WTC11 (cell line): ENCODE results near the gene NETO2. TPM values are rescaled to one million over a fixed set of nuclear protein-coding genes. Genes with fewer than 3 reads are reported as not detected.

Experiments used
- ATAC-seq: fragments of 200-7000 bp; cut with Tn5 transposase; 2 replicates; pipeline ENCODE4 v1.10.0; 2021; ENCODE audit warnings: mild to moderate bottlenecking, moderate library complexity
- CTCF ChIA-PET: fragments of 300-600 bp; sonication (Branson Sonifier 250); formaldehyde crosslinking; loops from one replicate; lab custom pipeline; 2021; ENCODE audit warnings: antibody characterized with exemption; lab: Charles Lee
- POLR2A ChIA-PET: fragments of 350-600 bp; sonication (Branson Sonifier 250); formaldehyde crosslinking; loops from one replicate; lab custom pipeline; 2021; ENCODE audit warnings: antibody characterized with exemption; lab: Charles Lee
- DNase-seq: peaks from one replicate; pipeline ENCODE4 v3.0.0; 2021; ENCODE audit warnings: low spot score
- H3K27ac Mint-ChIP-seq: 2 replicates; pipeline ENCODE4 v1.8.0; 2021; ENCODE audit warnings: mixed read lengths
- H3K27me3 Mint-ChIP-seq: 2 replicates; pipeline ENCODE4 v1.8.0; 2021; ENCODE audit warnings: low read depth, mild to moderate bottlenecking, moderate library complexity, mixed read lengths
- H3K36me3 Mint-ChIP-seq: 2 replicates; pipeline ENCODE4 v1.8.0; 2021; ENCODE audit warnings: mixed read lengths
- H3K4me1 Mint-ChIP-seq: 2 replicates; pipeline ENCODE4 v1.8.0; 2022; ENCODE audit warnings: mixed read lengths
- H3K4me3 Mint-ChIP-seq: 2 replicates; pipeline ENCODE4 v1.8.0; 2021; ENCODE audit warnings: mild to moderate bottlenecking, moderate library complexity, mixed read lengths
- H3K9me3 Mint-ChIP-seq: 2 replicates; pipeline ENCODE4 v1.8.0; 2021; ENCODE audit warnings: mixed read lengths
- AFF4 ChIP-seq: sonication (generic); formaldehyde crosslinking; IDR thresholded peaks from 2 replicates; pipeline ENCODE4 v1.8.1; 2023; ENCODE audit warnings: mild to moderate bottlenecking, missing genetic modification reagents, borderline replicate concordance
- ATF1 ChIP-seq: sonication (generic); formaldehyde crosslinking; IDR thresholded peaks from 2 replicates; pipeline ENCODE4 v1.8.1; 2023; ENCODE audit warnings: mild to moderate bottlenecking, moderate library complexity, missing genetic modification reagents
- ATF6 ChIP-seq: sonication (generic); formaldehyde crosslinking; IDR thresholded peaks from 2 replicates; pipeline ENCODE4 v1.8.1; 2023; ENCODE audit warnings: mild to moderate bottlenecking, missing genetic modification reagents
- E2F5 ChIP-seq: sonication (generic); formaldehyde crosslinking; IDR thresholded peaks from 2 replicates; pipeline ENCODE4 v1.8.1; 2022; ENCODE audit warnings: mild to moderate bottlenecking, moderate library complexity, missing genetic modification reagents
- GTF2I ChIP-seq: fragments of 250-450 bp; sonication (Bioruptor Pico); conservative IDR thresholded peaks from 2 replicates; pipeline ENCODE4 v1.4.0; 2021; ENCODE audit warnings: mild to moderate bottlenecking
- JUN ChIP-seq: sonication (generic); formaldehyde crosslinking; IDR thresholded peaks from 2 replicates; pipeline ENCODE4 v1.8.0; 2023; ENCODE audit warnings: mild to moderate bottlenecking, missing genetic modification reagents
- MAX ChIP-seq: sonication (generic); formaldehyde crosslinking; IDR thresholded peaks from 2 replicates; pipeline ENCODE4 v1.8.0; 2022; ENCODE audit warnings: mild to moderate bottlenecking, missing genetic modification reagents
- NR1H2 ChIP-seq: sonication (generic); formaldehyde crosslinking; IDR thresholded peaks from 2 replicates; pipeline ENCODE4 v1.9.0; 2021; ENCODE audit warnings: mild to moderate bottlenecking, moderate library complexity, missing genetic modification reagents
- OVOL2 ChIP-seq: fragments of 250-450 bp; sonication (Bioruptor Pico); IDR thresholded peaks from 2 replicates; pipeline ENCODE4 v1.9.0; 2021; ENCODE audit warnings: mild to moderate bottlenecking, borderline replicate concordance
- PRDM15 ChIP-seq: sonication (generic); formaldehyde crosslinking; IDR thresholded peaks from 2 replicates; pipeline ENCODE4 v1.8.0; 2022; ENCODE audit warnings: missing genetic modification reagents
- PRRX2 ChIP-seq: fragments of 250-450 bp; sonication (Bioruptor Pico); IDR thresholded peaks from 2 replicates; pipeline ENCODE4 v1.8.0; 2021; ENCODE audit warnings: mild to moderate bottlenecking
- SMAD4 ChIP-seq: sonication (generic); formaldehyde crosslinking; IDR thresholded peaks from 2 replicates; pipeline ENCODE4 v1.8.0; 2022; ENCODE audit warnings: mild to moderate bottlenecking, missing genetic modification reagents
- TCF7 ChIP-seq: sonication (generic); formaldehyde crosslinking; IDR thresholded peaks from 2 replicates; pipeline ENCODE4 v1.8.0; 2022; ENCODE audit warnings: mild to moderate bottlenecking, low read depth, missing genetic modification reagents, moderate library complexity
- ZNF232 ChIP-seq: sonication (generic); formaldehyde crosslinking; IDR thresholded peaks from 2 replicates; pipeline ENCODE4 v1.8.0; 2022; ENCODE audit warnings: mild to moderate bottlenecking, missing genetic modification reagents
- ZSCAN18 ChIP-seq: fragments of 250-450 bp; sonication (Bioruptor Pico); IDR thresholded peaks from 2 replicates; pipeline ENCODE4 v2.1.2; 2022; ENCODE audit warnings: mild to moderate bottlenecking, moderate library complexity
- total RNA-seq: library from RNA; stranded (reverse); gene quantifications from 3 replicates; pipeline ENCODE4 v1.2.3, GENCODE V29; 2021
- TF ChIP-seq, protein P1 (sequence below): fragments of 200-600 bp; IDR thresholded peaks from 2 replicates; pipeline ENCODE4 v1.8.0; 2022; ENCODE audit warnings: antibody characterized with exemption
- TF ChIP-seq, protein P2 (sequence below): fragments of 250-450 bp; sonication (Bioruptor Pico); IDR thresholded peaks from 2 replicates; pipeline ENCODE4 v1.9.0; 2021; ENCODE audit warnings: mild to moderate bottlenecking, borderline replicate concordance

NETO2 gene
- total RNA-seq, 1 experiment from 2014 or later = 21.8 TPM

DNA sequence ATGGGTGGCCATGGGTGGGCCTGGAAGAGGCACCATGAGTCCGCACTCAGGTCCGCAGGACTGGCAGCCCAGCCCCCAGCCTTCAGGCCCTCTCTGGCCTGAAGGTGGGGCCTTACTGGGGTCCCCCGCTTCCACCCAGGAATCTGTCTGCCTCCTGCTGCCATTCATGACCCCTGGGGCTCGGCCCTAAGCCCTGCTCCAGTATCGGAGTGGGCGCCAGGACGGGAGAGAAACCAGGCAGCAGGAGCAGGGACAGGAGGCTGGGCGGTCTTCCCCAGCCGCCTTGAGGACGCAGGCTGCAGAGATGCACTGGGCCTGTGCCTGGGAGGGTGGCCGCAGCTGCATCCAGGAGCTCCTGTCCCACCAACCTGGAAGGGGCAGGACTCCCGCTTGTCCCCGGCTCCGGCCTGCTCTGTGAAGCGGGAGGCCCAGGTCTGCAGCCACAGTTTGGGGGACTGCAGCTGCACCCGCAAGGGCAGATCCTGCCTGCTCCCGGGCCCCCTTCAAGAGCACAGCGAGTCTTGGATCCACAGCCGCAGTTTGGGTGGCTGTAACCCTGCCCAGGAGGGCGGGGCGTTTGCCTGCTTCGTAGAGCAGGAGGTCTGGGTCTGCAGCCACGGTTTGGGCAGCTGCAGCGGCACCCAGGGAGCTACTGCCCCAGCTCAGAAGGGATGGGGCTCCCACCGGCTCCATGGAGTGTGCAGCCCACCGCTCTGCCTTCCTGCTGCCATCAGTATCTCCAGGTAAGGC lies 88.4 kb downstream of the NETO2 start (continued):
- TF ChIP-seq, protein P1, sequence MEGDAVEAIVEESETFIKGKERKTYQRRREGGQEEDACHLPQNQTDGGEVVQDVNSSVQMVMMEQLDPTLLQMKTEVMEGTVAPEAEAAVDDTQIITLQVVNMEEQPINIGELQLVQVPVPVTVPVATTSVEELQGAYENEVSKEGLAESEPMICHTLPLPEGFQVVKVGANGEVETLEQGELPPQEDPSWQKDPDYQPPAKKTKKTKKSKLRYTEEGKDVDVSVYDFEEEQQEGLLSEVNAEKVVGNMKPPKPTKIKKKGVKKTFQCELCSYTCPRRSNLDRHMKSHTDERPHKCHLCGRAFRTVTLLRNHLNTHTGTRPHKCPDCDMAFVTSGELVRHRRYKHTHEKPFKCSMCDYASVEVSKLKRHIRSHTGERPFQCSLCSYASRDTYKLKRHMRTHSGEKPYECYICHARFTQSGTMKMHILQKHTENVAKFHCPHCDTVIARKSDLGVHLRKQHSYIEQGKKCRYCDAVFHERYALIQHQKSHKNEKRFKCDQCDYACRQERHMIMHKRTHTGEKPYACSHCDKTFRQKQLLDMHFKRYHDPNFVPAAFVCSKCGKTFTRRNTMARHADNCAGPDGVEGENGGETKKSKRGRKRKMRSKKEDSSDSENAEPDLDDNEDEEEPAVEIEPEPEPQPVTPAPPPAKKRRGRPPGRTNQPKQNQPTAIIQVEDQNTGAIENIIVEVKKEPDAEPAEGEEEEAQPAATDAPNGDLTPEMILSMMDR = no peak
- TF ChIP-seq, protein P2, sequence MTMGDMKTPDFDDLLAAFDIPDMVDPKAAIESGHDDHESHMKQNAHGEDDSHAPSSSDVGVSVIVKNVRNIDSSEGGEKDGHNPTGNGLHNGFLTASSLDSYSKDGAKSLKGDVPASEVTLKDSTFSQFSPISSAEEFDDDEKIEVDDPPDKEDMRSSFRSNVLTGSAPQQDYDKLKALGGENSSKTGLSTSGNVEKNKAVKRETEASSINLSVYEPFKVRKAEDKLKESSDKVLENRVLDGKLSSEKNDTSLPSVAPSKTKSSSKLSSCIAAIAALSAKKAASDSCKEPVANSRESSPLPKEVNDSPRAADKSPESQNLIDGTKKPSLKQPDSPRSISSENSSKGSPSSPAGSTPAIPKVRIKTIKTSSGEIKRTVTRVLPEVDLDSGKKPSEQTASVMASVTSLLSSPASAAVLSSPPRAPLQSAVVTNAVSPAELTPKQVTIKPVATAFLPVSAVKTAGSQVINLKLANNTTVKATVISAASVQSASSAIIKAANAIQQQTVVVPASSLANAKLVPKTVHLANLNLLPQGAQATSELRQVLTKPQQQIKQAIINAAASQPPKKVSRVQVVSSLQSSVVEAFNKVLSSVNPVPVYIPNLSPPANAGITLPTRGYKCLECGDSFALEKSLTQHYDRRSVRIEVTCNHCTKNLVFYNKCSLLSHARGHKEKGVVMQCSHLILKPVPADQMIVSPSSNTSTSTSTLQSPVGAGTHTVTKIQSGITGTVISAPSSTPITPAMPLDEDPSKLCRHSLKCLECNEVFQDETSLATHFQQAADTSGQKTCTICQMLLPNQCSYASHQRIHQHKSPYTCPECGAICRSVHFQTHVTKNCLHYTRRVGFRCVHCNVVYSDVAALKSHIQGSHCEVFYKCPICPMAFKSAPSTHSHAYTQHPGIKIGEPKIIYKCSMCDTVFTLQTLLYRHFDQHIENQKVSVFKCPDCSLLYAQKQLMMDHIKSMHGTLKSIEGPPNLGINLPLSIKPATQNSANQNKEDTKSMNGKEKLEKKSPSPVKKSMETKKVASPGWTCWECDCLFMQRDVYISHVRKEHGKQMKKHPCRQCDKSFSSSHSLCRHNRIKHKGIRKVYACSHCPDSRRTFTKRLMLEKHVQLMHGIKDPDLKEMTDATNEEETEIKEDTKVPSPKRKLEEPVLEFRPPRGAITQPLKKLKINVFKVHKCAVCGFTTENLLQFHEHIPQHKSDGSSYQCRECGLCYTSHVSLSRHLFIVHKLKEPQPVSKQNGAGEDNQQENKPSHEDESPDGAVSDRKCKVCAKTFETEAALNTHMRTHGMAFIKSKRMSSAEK (CRISPR knock-in tag) = no peak
- TF ChIP-seq, all 79 proteins: peak for 0

DNA sequence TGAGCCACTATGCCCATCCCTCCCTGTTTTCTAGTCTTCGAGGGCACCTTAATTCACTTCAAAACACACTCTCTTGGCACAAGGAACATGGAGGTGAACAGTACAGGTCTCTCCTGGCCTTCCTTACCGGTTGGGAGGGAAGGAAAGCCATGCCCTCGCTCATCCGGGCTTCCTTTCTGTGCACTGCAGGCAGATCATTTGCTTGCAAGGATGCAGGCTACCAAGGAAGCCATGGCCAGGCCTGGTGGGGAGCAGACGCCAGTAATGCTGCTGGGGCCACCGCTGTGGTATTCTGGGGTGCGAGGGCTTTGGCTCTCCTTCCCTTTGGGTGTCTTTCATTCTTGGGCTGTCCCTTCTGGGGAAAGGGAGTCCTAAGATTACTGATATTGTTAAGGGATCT lies 89.4 kb downstream of the NETO2 start:
- Mint-ChIP-seq H3K4me3 (no peak overlapping the region), H3K4me1 (no peaks in the 10 kb centered on the region), H3K36me3 (no peaks in the 10 kb centered on the region), H3K9me3 (no peaks in the 10 kb centered on the region), H3K27ac (no peak overlapping the region), H3K27me3 (no peaks in the 10 kb centered on the region)
- POLR2A ChIA-PET = no interaction called here
- ATAC-seq (no peak), DNase-seq (no peak)
- CTCF ChIA-PET = no interaction called here
- TF ChIP-seq E2F5 (no peak), MAX (no peak), TCF7 (no peak), PRDM15 (CRISPR knock-in tag) (no peak), ZSCAN18 (CRISPR knock-in tag) (no peak), AFF4 (no peak), ATF6 (CRISPR knock-in tag) (no peak), OVOL2 (CRISPR knock-in tag) (no peak), NR1H2 (CRISPR knock-in tag) (no peak), ZNF232 (no peak), PRRX2 (CRISPR knock-in tag) (no peak), JUN (no peak), ATF1 (CRISPR knock-in tag) (no peak), SMAD4 (CRISPR knock-in tag) (no peak), GTF2I (CRISPR knock-in tag) (no peak)
